Measurements from ENCODE around the gene PMEPA1.

Gene PMEPA1

DNA sequence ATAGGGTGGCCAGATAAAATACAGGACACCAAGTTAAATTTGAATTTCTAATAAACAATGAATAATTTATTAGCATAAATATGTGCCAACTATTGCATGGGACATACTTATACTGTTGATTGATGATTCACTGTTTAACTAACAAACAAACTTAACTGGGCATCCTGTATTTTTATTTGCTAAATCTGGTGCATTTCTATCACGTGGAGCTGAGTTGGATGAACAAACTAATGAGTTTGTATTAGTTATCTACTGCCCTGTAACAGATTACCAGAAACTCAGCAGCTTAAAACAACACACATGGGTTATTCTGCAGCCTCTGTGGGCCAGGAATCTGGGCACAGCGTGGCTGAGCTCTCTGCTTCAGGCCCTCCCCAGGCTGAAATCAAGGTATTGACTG lies 28.2 kb upstream of the PMEPA1 start:
- H3K9ac ChIP-seq (ENCODE audit: low read depth in 1 of 2, low read length in 2 of 2): no peak overlapping the region
- H3K36me3 ChIP-seq (ENCODE audit: control insufficient read depth in 1 of 2, insufficient read depth in 2 of 2, low read length in 2 of 2): no peaks in the 10 kb centered on the region
- no peak overlapping the region for H3K4me3 ChIP-seq (ENCODE audit: low read depth in 1 of 2, low read length in 2 of 2)
- H3K4me1 ChIP-seq (ENCODE audit: control insufficient read depth in 1 of 2, insufficient read depth in 2 of 2, low read length in 2 of 2): peaks cover 0 to 7% of the 10 kb centered on the region in 2 donors
- peaks cover 3 to 21% of the 10 kb centered on the region in 2 donors for H3K27me3 ChIP-seq (ENCODE audit: control insufficient read depth in 1 of 2, insufficient read depth in 2 of 2, low read length in 2 of 2)
- no peak overlapping the region for H3K27ac ChIP-seq (ENCODE audit: low read depth, low read length)
- H3K9me3 ChIP-seq (ENCODE audit: control insufficient read depth in 1 of 2, low read length in 2 of 2): no peaks in the 10 kb centered on the region

DNA sequence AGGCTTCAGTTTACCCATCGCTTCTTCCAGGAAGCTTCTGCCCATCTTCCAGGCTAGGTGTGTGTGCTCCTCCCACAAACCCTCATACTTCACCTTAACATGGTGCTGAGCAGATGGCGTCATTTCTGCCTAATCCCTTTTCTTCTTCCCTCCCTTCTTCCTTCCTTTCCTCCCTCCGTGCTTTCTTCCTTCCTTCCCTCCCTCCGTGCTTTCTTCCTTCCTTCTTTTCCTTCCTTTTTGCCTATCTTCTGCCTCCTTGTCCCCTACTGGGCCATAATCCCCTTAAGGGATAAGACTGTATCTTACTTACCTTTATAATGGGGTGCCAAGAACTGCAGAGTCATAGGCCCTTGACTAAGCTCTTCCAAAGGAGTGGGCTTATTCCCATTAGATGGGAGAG lies 27.5 kb upstream of the PMEPA1 start:
- H3K4me3 ChIP-seq (ENCODE audit: low read depth in 1 of 2, low read length in 2 of 2): no peak overlapping the region
- H3K27ac ChIP-seq (ENCODE audit: low read depth, low read length): no peak overlapping the region
- H3K9ac ChIP-seq (ENCODE audit: low read depth in 1 of 2, low read length in 2 of 2): no peak overlapping the region
- H3K27me3 ChIP-seq (ENCODE audit: control insufficient read depth in 1 of 2, insufficient read depth in 2 of 2, low read length in 2 of 2): peaks cover 0 to 15% of the 10 kb centered on the region in 2 donors
- no peaks in the 10 kb centered on the region for H3K9me3 ChIP-seq (ENCODE audit: control insufficient read depth in 1 of 2, low read length in 2 of 2)
- peaks cover 0 to 7% of the 10 kb centered on the region in 2 donors for H3K4me1 ChIP-seq (ENCODE audit: control insufficient read depth in 1 of 2, insufficient read depth in 2 of 2, low read length in 2 of 2)
- H3K36me3 ChIP-seq (ENCODE audit: control insufficient read depth in 1 of 2, insufficient read depth in 2 of 2, low read length in 2 of 2): no peaks in the 10 kb centered on the region

DNA sequence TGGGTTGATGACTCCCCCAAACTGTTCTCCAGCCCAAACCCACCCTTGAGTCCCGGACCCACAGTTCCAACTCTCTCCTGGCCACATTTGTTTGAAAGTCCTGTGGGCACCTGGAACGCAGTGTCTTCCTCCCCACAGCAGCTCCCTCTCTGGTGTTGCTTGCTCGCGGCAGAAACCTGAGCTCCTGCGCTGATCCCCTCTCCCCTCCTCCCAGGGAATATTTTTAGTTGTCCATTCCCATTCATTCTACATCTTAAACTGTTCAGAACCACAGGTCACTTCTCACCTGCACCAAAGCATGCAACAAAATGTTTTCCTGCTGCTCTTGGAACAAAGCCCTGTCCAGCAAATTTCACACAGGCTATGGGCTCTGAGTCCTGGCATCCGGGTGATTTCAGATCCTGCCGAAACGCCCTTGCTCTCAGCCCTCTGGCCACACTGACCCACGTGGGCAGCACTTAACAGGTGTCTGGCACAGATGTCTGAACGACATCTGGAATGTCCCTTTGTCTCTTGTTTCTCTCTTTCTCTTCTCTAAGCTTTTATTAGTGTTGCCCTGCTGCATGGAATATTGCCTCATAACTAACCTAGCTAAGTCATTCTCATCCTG lies 27.0 kb upstream of the PMEPA1 start:
- Histone ChIP-seq H3K27me3 (ENCODE audit: control insufficient read depth in 1 of 2, insufficient read depth in 2 of 2, low read length in 2 of 2) (peaks cover 0 to 9% of the 10 kb centered on the region in 2 donors), H3K27ac (ENCODE audit: low read depth, low read length) (no peak overlapping the region), H3K4me3 (ENCODE audit: low read depth in 1 of 2, low read length in 2 of 2) (no peak overlapping the region), H3K9ac (ENCODE audit: low read depth in 1 of 2, low read length in 2 of 2) (no peak overlapping the region), H3K4me1 (ENCODE audit: control insufficient read depth in 1 of 2, insufficient read depth in 2 of 2, low read length in 2 of 2) (peaks cover 0 to 7% of the 10 kb centered on the region in 2 donors), H3K9me3 (ENCODE audit: control insufficient read depth in 1 of 2, low read length in 2 of 2) (no peaks in the 10 kb centered on the region), H3K36me3 (ENCODE audit: control insufficient read depth in 1 of 2, insufficient read depth in 2 of 2, low read length in 2 of 2) (no peaks in the 10 kb centered on the region)

DNA sequence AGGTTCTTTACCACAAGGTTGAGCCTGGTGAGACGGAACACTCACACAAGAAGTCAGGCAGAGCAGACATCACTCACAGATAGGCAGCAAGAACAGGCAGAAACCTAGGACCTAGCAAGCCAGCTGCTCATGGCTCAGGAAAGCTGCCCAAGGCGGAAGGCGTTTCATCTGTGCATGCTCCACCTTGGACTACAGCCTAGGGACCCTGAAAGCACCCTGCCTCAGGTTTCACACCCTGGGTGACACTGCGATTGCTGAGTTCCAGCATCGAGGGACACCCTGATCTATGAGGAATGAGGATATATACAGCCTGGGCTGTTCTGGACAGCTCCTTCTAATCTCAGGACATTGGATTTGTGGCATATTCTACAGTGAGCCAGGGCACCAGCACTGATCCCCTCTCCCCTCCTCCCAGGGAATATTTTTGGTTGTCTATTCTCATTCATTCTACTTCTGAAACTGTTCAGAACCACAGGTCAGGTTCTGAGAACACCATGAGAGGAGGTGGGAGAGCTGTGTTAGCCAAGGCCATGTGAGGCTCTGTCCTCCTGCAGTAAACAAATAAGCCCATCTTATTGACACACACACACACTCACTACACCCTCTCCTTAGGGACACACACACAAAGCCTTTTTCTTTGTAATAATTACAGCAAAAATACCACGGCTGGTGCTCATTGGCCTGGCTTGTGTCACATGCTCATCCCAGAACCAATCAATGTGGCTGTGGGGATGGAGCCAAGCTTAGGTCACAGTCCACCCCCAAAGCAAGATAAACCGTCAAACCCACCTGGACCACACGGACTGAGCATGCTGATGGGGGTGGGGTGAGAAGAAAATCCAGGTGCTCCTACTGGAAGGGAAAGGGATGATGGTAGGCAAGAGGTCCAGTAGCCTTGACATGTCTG lies 26.3 kb upstream of the PMEPA1 start:
- Histone ChIP-seq H3K9me3 (ENCODE audit: control insufficient read depth in 1 of 2, low read length in 2 of 2) (no peaks in the 10 kb centered on the region), H3K36me3 (ENCODE audit: control insufficient read depth in 1 of 2, insufficient read depth in 2 of 2, low read length in 2 of 2) (no peaks in the 10 kb centered on the region), H3K27me3 (ENCODE audit: control insufficient read depth in 1 of 2, insufficient read depth in 2 of 2, low read length in 2 of 2) (peaks cover 0 to 4% of the 10 kb centered on the region in 2 donors), H3K4me1 (ENCODE audit: control insufficient read depth in 1 of 2, insufficient read depth in 2 of 2, low read length in 2 of 2) (peaks cover 0 to 7% of the 10 kb centered on the region in 2 donors), H3K9ac (ENCODE audit: low read depth in 1 of 2, low read length in 2 of 2) (no peak overlapping the region), H3K27ac (ENCODE audit: low read depth, low read length) (no peak overlapping the region), H3K4me3 (ENCODE audit: low read depth in 1 of 2, low read length in 2 of 2) (no peak overlapping the region)

DNA sequence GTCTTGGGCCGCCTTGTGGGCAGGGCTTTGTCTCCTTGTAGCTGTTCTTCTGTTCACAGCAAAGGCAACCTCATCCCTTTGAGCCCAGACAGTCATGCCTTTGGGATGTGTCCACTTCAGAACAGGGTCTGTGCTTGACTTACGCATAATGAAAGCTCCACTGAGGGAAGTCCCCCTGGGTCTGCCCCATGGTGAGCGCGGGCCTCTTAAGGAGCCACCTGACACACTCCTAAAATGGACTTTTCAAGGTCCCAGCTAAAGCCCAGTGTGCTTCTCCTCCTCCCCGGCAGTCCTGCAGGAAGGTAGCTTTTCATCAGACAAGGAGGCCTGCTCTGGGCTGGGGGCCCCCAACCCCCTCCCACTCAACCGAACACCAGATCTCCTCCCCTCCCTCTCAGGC lies 24.9 kb upstream of the PMEPA1 start:
- H3K36me3 ChIP-seq (ENCODE audit: control insufficient read depth in 1 of 2, insufficient read depth in 2 of 2, low read length in 2 of 2): no peaks in the 10 kb centered on the region
- H3K4me1 ChIP-seq (ENCODE audit: control insufficient read depth in 1 of 2, insufficient read depth in 2 of 2, low read length in 2 of 2): peaks cover 0 to 7% of the 10 kb centered on the region in 2 donors
- H3K4me3 ChIP-seq (ENCODE audit: low read depth in 1 of 2, low read length in 2 of 2): no peak overlapping the region
- no peak overlapping the region for H3K27ac ChIP-seq (ENCODE audit: low read depth, low read length)
- H3K9me3 ChIP-seq (ENCODE audit: control insufficient read depth in 1 of 2, low read length in 2 of 2): no peaks in the 10 kb centered on the region
- no peak overlapping the region for H3K9ac ChIP-seq (ENCODE audit: low read depth in 1 of 2, low read length in 2 of 2)
- peaks cover 0 to 4% of the 10 kb centered on the region in 2 donors for H3K27me3 ChIP-seq (ENCODE audit: control insufficient read depth in 1 of 2, insufficient read depth in 2 of 2, low read length in 2 of 2)

DNA sequence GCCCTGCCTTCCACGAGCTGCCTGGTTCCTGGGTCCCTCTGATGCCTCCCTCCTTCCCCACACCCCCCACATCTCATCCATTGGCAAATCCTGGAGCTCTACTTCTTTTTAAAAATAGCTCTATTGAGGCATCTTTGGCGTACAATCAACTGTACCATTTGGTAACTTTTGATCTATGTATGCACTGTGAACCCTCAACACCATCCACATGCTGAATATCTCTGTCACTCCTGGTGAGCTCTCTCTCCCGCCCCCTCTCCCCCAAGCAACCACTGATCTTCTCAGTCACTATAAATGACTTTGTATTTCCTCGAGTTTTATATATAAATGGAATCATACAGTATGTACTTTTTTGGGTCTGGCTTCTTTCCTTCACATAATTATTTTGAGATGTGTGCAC lies 22.4 kb upstream of the PMEPA1 start:
- Histone ChIP-seq H3K9ac (ENCODE audit: low read depth in 1 of 2, low read length in 2 of 2) (no peak overlapping the region), H3K36me3 (ENCODE audit: control insufficient read depth in 1 of 2, insufficient read depth in 2 of 2, low read length in 2 of 2) (no peaks in the 10 kb centered on the region), H3K27ac (ENCODE audit: low read depth, low read length) (no peak overlapping the region), H3K27me3 (ENCODE audit: control insufficient read depth in 1 of 2, insufficient read depth in 2 of 2, low read length in 2 of 2) (peaks cover 0 to 4% of the 10 kb centered on the region in 2 donors), H3K4me1 (ENCODE audit: control insufficient read depth in 1 of 2, insufficient read depth in 2 of 2, low read length in 2 of 2) (peaks cover 0 to 7% of the 10 kb centered on the region in 2 donors), H3K9me3 (ENCODE audit: control insufficient read depth in 1 of 2, low read length in 2 of 2) (no peaks in the 10 kb centered on the region), H3K4me3 (ENCODE audit: low read depth in 1 of 2, low read length in 2 of 2) (no peak overlapping the region)

DNA sequence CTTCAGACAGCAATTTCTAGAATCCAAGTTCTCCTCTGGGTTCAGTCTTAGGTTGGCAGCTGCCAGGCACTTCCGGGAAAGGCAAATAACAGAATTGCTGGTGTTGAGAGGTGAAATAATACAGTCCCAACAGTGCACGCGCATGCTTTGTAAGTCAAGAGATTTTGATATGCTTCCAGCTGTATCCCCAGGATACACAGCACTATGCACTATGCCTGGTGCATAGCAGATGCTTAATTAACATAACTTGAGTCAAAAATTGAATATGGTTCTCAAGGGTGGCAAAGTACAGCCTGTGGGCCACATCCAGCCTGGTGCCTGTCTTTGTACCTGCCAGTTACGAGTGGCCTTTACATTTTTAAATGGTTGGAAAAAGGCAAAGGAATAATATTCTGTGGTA lies 18.9 kb upstream of the PMEPA1 start:
- Histone ChIP-seq H3K36me3 (ENCODE audit: control insufficient read depth in 1 of 2, insufficient read depth in 2 of 2, low read length in 2 of 2) (no peaks in the 10 kb centered on the region), H3K9me3 (ENCODE audit: control insufficient read depth in 1 of 2, low read length in 2 of 2) (no peaks in the 10 kb centered on the region), H3K27ac (ENCODE audit: low read depth, low read length) (no peak overlapping the region), H3K4me3 (ENCODE audit: low read depth in 1 of 2, low read length in 2 of 2) (no peak overlapping the region), H3K4me1 (ENCODE audit: control insufficient read depth in 1 of 2, insufficient read depth in 2 of 2, low read length in 2 of 2) (no peaks in the 10 kb centered on the region), H3K9ac (ENCODE audit: low read depth in 1 of 2, low read length in 2 of 2) (no peak overlapping the region), H3K27me3 (ENCODE audit: control insufficient read depth in 1 of 2, insufficient read depth in 2 of 2, low read length in 2 of 2) (no peaks in the 10 kb centered on the region)

DNA sequence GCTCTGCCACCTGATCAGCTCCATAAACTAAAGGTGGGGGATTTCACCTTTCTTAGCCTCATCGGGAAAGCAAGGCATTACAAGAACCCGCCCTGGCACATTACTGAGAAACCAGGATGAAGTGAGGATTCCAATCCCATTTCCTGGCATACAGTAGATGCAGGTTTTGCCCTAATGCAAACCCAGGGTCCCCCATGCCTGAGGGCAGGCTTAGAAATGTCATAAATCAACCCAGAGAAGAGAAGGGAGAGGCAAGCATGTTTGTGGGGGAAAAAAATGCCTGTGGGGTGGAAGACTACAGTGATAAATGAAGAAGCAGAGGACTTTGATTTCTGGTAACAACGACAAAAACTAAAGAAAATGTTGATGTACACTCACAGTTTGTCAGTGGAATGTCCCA lies 18.0 kb upstream of the PMEPA1 start:
- no peak overlapping the region for H3K27ac ChIP-seq (ENCODE audit: low read depth, low read length)
- H3K9me3 ChIP-seq (ENCODE audit: control insufficient read depth in 1 of 2, low read length in 2 of 2): no peaks in the 10 kb centered on the region
- no peak overlapping the region for H3K4me3 ChIP-seq (ENCODE audit: low read depth in 1 of 2, low read length in 2 of 2)
- no peak overlapping the region for H3K9ac ChIP-seq (ENCODE audit: low read depth in 1 of 2, low read length in 2 of 2)
- no peaks in the 10 kb centered on the region for H3K36me3 ChIP-seq (ENCODE audit: control insufficient read depth in 1 of 2, insufficient read depth in 2 of 2, low read length in 2 of 2)
- H3K27me3 ChIP-seq (ENCODE audit: control insufficient read depth in 1 of 2, insufficient read depth in 2 of 2, low read length in 2 of 2): no peaks in the 10 kb centered on the region
- H3K4me1 ChIP-seq (ENCODE audit: control insufficient read depth in 1 of 2, insufficient read depth in 2 of 2, low read length in 2 of 2): no peaks in the 10 kb centered on the region

DNA sequence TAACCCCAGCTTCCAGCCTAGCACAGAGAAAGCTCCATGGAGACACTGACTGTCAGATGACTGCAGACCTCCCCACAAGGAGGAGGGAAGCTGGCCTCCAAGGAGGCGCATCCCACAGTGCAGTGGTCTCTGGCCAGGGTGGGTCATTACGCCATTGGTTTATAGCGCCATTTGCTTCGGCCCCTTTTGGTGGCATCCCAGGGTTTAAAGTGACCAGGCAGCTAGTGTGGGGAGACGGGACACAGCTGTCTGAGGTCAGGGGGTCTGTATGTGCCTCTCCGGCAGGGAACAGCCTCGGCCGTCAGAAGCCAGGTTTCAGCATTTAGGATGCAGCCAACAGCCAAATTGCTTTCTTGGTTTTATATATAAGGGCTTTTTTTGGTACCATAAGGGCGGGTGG lies 15.8 kb upstream of the PMEPA1 start:
- Histone ChIP-seq H3K36me3 (ENCODE audit: control insufficient read depth in 1 of 2, insufficient read depth in 2 of 2, low read length in 2 of 2) (no peaks in the 10 kb centered on the region), H3K9ac (ENCODE audit: low read depth in 1 of 2, low read length in 2 of 2) (no peak overlapping the region), H3K4me3 (ENCODE audit: low read depth in 1 of 2, low read length in 2 of 2) (no peak overlapping the region), H3K27ac (ENCODE audit: low read depth, low read length) (no peak overlapping the region), H3K9me3 (ENCODE audit: control insufficient read depth in 1 of 2, low read length in 2 of 2) (no peaks in the 10 kb centered on the region), H3K27me3 (ENCODE audit: control insufficient read depth in 1 of 2, insufficient read depth in 2 of 2, low read length in 2 of 2) (peaks cover 2 to 9% of the 10 kb centered on the region in 2 donors), H3K4me1 (ENCODE audit: control insufficient read depth in 1 of 2, insufficient read depth in 2 of 2, low read length in 2 of 2) (no peaks in the 10 kb centered on the region)

DNA sequence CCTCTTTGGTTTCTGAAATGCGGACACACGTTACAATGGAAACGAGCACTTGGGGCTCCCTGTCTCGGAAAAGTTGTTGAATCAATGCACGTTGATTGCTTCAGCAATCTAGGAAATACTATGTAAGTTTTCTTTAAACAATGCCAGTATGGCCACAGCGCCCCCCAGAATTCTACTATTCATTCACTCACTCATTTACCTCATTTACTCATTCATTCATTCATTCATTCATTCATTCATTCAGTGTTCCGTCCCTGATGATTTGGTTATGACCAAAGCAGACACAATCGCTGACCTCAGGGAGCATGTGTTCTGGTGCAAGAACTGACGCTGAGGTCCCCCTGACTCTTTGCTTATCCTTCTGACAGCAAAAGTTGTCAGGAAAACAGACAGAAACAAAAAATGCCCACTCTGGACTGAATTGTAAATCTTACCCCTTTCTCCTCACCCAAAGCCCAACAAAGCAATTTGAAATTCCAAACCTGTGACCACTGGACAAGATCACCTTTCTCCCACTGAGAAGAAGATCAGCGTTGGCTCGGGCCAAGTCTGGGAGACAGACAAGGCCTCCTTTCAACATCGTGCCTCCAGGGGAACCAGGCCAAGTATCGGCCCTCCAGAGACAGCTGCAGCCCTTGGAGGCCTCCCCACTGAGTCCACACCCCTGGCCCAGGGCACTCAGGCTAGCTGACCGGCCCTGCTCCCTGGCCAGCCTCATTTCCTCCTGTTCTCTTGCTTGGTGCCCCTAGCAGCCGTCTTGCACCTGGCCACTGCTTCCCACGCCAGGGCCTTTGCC lies 15.0 kb upstream of the PMEPA1 start:
- Histone ChIP-seq H3K36me3 (ENCODE audit: control insufficient read depth in 1 of 2, insufficient read depth in 2 of 2, low read length in 2 of 2) (no peaks in the 10 kb centered on the region), H3K4me1 (ENCODE audit: control insufficient read depth in 1 of 2, insufficient read depth in 2 of 2, low read length in 2 of 2) (no peaks in the 10 kb centered on the region), H3K9me3 (ENCODE audit: control insufficient read depth in 1 of 2, low read length in 2 of 2) (no peaks in the 10 kb centered on the region), H3K27me3 (ENCODE audit: control insufficient read depth in 1 of 2, insufficient read depth in 2 of 2, low read length in 2 of 2) (peaks cover 3 to 9% of the 10 kb centered on the region in 2 donors), H3K9ac (ENCODE audit: low read depth in 1 of 2, low read length in 2 of 2) (no peak overlapping the region), H3K4me3 (ENCODE audit: low read depth in 1 of 2, low read length in 2 of 2) (no peak overlapping the region), H3K27ac (ENCODE audit: low read depth, low read length) (no peak overlapping the region)

Measured in duodenal mucosa (tissue), 2 donors.